ENCODE results near the gene NANOS2.

- no peak for TF ChIP-seq CTCF (IDR thresholded peaks at IDR 0.05; ENCODE audit: low read length)
- TF ChIP-seq EZH2 (IDR thresholded peaks at IDR 0.05; ENCODE audit: borderline replicate concordance, low read length), result no peak
These were observed 51.2 kb downstream of the NANOS2 start for GRCh38 chr19:45863335-45863839.

Measured in OCI-LY1 (cell line).